Measurements from ENCODE around the gene LILRB5. TPM values are rescaled to one million over a fixed set of nuclear protein-coding genes. Genes with fewer than 3 reads are reported as not detected.
A peak's percentile ranks its signal among the peaks of the same experiment; 100 is the strongest.

LILRB5 gene
- total RNA-seq, 1 experiment from 2014 or later, result 0.07 TPM

DNA sequence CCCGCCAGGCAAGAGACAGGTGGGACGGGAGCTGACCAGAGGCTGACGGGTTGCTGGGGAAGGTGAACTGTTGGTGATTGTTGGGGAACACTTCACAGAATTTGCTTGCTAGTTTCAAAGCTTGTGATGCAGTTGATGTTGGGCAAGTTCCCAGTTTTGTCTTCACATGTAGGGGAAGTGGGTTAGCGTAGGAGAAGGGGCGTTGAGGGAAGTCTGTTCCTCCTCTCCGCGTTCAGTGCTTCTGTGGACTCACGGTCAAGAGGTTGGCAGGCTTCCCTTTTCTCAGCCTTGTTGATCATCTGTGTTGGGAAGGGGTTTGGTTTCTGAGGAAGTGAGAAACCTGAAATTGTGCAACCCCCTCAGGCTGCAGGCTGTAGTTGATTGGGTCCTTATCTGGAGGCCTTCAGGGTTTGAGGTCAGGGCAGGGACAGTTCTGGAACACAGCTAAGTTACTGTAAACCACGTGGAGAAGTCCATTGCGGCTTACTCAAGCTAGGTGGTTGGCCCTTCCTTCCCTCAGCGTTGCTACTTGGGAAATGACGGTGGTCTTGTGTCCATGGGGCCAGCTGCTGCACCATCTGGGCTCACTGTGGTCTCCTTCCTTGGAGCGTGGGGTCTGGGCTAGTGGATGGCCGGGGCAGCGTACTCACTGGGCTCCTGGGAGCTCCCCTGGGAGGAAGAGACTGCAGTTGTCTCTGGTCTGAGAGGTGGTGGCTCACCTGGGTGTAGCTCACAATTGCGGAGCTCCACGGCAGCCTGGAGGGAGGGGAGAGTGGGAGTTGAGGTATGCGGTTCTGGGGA lies 48.9 kb downstream of the LILRB5 start:
- DNase-seq (ENCODE audit: low spot score) (no peak), ATAC-seq (peak; percentile 2)
- TF ChIP-seq PRRX2 (CRISPR knock-in tag; IDR thresholded peaks at IDR 0.05) (peak; percentile 96), ZNF416 (CRISPR knock-in tag; IDR thresholded peaks at IDR 0.05) (peak; percentile 95), ZNF396 (CRISPR knock-in tag; IDR thresholded peaks at IDR 0.05; ENCODE audit: borderline replicate concordance) (no peak), JUN (CRISPR knock-in tag; IDR thresholded peaks at IDR 0.05) (peak; percentile 48; the same call in 1 of the 2 replicates), ERG (CRISPR knock-in tag; IDR thresholded peaks at IDR 0.05) (peak; percentile 85), NFATC4 (CRISPR knock-in tag; IDR thresholded peaks at IDR 0.05) (peak; percentile 95), SMAD3 (CRISPR knock-in tag; IDR thresholded peaks at IDR 0.05; ENCODE audit: borderline replicate concordance) (0 out of 2 replicates have a peak, but pooled peaks have one; percentile 71), ZNF671 (CRISPR knock-in tag; IDR thresholded peaks at IDR 0.05) (peak; percentile 93), ETV6 (CRISPR knock-in tag; IDR thresholded peaks at IDR 0.05) (no peak), ESRRA (CRISPR knock-in tag; IDR thresholded peaks at IDR 0.05; ENCODE audit: borderline replicate concordance) (0 out of 2 replicates have a peak, but pooled peaks have one; percentile 26), HMGA2 (CRISPR knock-in tag; IDR thresholded peaks at IDR 0.05) (no peak), TEAD1 (CRISPR knock-in tag; IDR thresholded peaks at IDR 0.05) (peak; percentile 18; the same call in 1 of the 2 replicates), ZNF532 (CRISPR knock-in tag; IDR thresholded peaks at IDR 0.05; ENCODE audit: borderline replicate concordance) (peak; percentile 96; the same call in 1 of the 2 replicates), TP53 (CRISPR knock-in tag; IDR thresholded peaks at IDR 0.05) (no peak), EMX1 (CRISPR knock-in tag; IDR thresholded peaks at IDR 0.05) (peak; percentile 94), AR (CRISPR knock-in tag; IDR thresholded peaks at IDR 0.05) (peak; percentile 90)
- TF ChIP-seq, protein P1, sequence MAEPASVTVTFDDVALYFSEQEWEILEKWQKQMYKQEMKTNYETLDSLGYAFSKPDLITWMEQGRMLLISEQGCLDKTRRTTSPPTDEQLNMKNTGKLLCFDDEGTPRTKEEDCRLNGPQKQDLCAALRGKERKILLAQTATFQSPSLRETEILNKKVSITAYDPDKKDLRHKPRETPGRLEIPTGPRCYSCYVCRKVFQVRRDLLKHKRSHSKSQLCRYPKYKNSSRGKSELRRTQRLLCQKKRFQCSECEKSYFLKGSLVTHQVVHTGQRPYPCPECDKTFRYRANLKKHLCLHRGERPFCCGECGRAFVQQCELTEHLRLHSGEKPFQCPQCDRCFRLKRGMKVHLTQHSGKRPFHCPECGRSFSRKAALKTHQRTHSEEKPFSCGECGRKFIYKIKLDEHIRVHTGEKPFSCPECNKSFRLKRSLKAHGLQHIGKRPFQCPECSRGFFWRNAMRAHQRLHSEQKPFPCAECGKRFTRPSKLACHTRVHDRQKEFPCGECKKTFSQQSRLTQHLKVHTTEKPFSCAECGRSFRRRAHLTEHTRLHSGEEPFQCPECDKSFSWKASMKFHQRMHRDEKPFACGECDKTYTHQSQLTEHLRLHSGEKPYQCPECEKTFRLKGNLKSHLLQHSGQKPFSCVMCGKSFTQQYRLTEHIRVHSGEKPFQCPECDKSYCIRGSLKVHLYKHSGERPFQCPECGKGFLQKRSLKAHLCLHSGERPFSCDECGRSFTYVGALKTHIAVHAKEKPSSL (CRISPR knock-in tag; conservative IDR thresholded peaks at IDR 0.05), result peak; percentile 92
- CTCF ChIA-PET, result interaction anchor here (0.8 to 2.6 kb wide), 4 partner anchors 19 to 58 kb away, joined by 4 to 14 read pairs (median 4); partner anchors contain the start of gene MBOAT7
- Mint-ChIP-seq H3K9me3 (no peaks in the 10 kb centered on the region), H3K4me3 (no peak overlapping the region), H3K27me3 (ENCODE audit: low read depth) (no peaks in the 10 kb centered on the region; the same call in 1 of the 2 replicates), H3K27ac (peak overlapping the region; percentile 97), H3K36me3 (peaks cover 57% of the 10 kb centered on the region), H3K4me1 (peaks cover 46% of the 10 kb centered on the region)
- POLR2A ChIA-PET, result interaction anchor here (1.5 to 3.9 kb wide), 4 partner anchors 8 to 58 kb away, joined by 4 to 21 read pairs (median 7); partner anchors contain the start of genes MBOAT7, RPS9 and TSEN34
